Stimulated activated CD4-positive, alpha-beta T cell treated with anti-CD3 and anti-CD28 coated beads, Interleukin-2, amount 100 ng/mL, for 24 hours (primary cell): ENCODE measurements around the gene ZNF426.
"Not testable (repeated sequence)": the region's sequence is repeated elsewhere in the genome, so short reads cannot be mapped to it uniquely, and the experiment has no call there.

Experiments
- DNase-seq, 2 donors: peaks; one replicate each; pipeline ENCODE4 v3.0.0-alpha.2; 2020

ZNF426 gene

DNA sequence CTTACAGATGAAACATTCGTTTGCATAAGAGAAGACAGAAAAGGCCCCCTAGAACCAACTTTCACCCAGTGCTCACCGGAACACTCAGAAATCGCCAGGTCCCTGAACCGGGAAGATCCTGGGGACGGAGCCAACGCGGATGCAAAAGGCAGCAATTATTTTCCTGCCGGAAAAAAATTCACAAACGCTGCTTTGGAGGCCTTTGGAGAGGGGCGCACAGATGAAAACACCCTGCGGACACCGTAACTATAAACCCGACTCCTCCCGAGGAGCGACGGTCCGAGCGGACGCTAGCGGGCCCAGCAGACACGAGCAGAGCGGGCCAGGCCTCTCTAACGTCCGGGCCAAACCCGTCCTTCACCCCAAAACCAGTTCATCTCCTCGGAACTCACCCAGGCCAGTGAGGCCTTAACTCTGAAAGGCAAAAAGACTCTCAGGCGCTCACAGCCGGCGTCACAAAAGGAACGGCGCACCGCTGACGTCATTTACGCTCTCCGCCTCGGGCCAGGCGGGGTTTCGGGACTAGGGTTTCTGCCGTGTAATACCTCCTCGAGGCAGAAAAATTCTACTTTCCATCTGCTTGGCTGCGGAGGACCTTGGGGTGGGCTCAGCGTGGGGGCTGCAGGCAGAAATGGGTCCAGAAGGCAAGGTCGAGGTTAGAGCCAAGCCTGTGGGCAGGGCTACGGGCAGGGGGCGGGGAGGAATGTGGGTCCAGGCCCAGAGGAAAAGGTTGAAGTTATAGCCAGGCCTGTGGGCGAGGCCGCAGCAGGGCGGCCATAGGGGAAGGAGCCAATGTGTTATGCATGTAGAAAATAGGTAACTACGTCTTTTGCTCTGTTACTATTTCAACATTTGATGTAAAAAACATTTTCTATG is at the start of gene ZNF426:
Gene ZNF426 (minus strand): TSS at position 463 of the 876 bp plus-strand sequence. CDS start 2,413 bp downstream, outside the sequence.
- DNase-seq = peak; percentile 85 to 88

GRCh38 chr19:9586764-9587163 is 48.3 kb upstream of the ZNF426 start:
- peak; percentile 79 to 83 for DNase-seq

- peak; percentile 84 to 89 for DNase-seq
These were observed 45.8 kb upstream of the ZNF426 start, which contains the start of gene ZNF121 for GRCh38 chr19:9584073-9584833. ZNF121 (minus strand) TSS chr19:9584504; CDS start chr19:9568097, 16,407 bp downstream.

DNA sequence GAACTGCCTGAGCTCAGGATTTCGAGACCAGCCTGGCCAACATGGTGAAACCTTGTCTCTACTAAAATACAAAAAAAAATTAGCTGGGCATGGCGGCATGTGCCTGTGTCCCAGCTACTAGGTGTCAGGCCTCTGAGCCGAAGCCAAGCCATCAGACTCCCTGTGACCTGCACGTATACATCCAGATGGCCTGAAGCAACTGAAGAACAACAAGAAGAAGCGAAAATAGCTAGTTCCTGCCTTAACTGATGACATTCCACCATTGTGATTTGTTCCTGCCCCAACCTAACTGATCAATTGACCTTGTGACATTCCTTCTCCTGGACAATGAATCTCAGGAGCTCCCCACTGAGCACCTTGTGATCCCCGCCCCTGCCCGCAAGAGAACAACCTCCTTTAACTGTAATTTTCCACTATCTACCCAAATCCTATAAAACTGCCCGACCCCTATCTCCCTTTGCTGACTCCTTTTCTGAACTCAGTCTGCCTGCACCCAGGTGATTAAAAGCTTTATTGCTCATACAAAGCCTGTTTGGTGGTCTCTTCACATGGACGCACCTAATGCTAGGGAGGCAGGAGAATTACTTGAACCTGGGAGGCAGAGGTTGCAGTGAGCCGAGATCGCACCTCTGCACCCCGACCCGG is 43.8 kb upstream of the ZNF426 start:
- DNase-seq = not testable (repeated sequence)

- no peak for DNase-seq
These were observed 42.3 kb upstream of the ZNF426 start for GRCh38 chr19:9580728-9581127.

DNA sequence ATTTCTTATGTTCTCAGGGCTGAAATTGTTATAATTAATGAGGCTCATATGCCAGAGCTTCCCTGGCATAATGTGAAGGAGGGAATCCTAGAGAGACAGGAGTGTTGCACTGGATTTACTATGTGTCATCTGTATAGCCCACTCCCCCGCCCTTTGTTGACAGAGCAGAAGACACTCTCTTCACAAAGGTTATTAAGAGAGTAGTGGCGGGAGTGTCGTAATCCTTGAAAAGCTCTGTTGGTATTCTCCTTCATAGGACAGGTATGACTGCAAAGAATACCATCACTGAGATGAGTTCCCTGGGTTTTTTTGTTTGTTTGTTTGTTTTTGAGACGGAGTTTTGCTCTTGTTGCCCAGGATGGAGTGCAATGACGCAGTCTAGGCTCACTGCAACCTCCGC is 31.8 kb upstream of the ZNF426 start:
- DNase-seq = no peak

DNA sequence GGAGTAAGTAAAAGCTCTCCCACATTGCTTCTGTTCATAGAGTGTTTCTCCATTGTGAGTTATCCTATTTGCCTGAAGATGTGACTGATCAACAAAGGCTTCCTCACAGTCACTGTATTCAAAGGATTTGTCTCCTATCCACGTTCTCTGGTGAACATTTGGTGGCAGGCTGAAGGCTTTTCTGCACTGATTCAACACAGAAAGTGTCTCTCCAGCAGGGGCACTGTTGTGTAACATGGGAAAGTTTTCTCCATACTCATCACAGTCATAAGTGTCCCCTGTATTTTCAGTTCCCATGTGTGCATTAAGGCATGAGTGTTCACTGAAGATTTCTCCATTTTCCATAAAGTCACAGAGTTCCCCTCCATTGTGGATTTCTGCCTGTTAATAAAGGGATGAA is 28.3 kb upstream of the ZNF426 start:
- no peak for DNase-seq

DNA sequence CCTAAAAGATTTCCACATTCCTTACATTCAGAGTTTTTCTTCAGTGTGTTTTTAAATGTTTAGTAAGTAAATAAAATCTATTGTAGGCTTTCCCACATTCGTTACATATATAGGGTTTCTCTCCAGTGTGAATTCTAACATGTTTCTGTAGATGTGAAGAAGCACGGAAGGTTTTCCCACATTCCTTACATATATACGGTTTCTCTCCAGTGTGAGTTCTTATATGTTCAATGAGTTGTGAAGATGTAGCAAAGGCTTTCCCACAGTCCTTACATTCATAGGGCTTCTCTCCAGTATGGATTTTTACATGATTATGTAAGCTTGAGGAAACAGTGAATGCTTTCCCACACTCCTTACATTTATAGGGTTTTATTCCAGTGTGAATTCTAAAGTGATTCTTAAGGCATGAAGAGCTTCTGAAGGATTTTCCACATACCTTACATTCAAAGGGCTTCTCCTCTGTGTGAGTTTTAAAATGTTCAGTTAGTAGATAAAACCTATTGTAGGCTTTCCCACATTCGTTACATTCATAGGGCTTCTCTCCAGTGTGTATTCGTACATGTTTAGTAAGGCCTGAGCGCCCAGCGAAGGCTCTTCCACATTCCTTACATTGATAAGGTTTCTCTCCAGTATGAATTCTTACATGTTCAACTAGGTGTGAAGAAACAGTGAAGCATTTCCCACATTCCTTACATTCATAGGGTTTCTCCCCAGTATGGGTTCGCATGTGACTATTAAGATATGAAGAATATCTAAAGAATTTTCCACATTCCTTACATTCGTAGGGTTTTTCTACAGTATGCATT is 27.7 kb upstream of the ZNF426 start:
- DNase-seq = no peak

- DNase-seq = no peak
These were observed 14.3 kb upstream of the ZNF426 start for GRCh38 chr19:9552536-9553274.

- no peak for DNase-seq
These were observed 9.4 kb upstream of the ZNF426 start for GRCh38 chr19:9547870-9548269.

DNA sequence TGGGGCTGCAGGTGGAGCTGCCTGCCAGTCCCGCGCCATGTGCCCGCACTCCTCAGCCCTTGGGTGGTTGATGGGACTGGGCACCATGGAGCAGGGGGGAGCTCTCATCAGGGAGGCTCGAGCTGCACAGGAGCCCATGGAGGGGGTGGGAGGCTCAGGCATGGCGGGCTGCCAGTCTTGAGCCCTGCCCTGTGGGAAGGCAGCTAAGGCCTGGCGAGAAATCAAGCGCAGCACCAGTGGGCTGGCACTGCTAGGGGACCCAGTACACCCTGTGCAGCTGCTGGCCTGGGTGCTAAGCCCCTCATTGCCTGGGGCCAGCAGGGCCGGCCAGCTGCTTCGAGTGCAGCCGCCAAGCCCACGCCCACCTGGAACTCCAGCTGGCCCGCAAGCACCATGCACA is 2.8 kb upstream of the ZNF426 start:
- not testable (repeated sequence) for DNase-seq

GRCh38 chr19:9539921-9540320 is 1.5 kb upstream of the ZNF426 start:
- DNase-seq = not testable (repeated sequence)

- DNase-seq = not testable (repeated sequence)
These were observed 756 bp upstream of the ZNF426 start for GRCh38 chr19:9539201-9539600.

GRCh38 chr19:9535934-9536333 is 2.5 kb downstream of the ZNF426 start:
- DNase-seq = no peak

DNA sequence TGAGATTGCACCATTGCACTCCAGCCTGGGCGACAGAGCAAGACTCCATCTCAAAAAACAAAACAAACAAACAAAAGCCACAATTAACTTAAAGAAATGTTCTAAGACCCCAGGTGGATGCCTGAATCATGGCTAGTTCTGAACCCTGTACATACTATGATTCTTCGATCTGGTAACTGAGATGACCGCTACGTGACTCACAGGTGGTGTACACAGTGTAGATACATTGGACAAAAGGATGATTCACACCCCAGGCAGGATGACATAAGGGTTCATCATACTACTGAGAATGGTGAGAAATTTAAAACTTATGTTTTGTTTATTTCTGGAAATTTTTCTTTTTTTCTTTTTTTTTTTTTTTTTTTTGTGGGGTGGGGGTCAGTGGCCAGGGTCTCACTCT is 6.5 kb downstream of the ZNF426 start:
- DNase-seq = no peak

GRCh38 chr19:9528757-9529336 is 9.6 kb downstream of the ZNF426 start:
- no peak for DNase-seq

- no peak for DNase-seq
These were observed 14.5 kb downstream of the ZNF426 start for GRCh38 chr19:9523885-9524474.

- DNase-seq = no peak
These were observed 31.2 kb downstream of the ZNF426 start for GRCh38 chr19:9507285-9507684.

GRCh38 chr19:9500796-9501195 is 37.6 kb downstream of the ZNF426 start:
- no peak for DNase-seq

DNA sequence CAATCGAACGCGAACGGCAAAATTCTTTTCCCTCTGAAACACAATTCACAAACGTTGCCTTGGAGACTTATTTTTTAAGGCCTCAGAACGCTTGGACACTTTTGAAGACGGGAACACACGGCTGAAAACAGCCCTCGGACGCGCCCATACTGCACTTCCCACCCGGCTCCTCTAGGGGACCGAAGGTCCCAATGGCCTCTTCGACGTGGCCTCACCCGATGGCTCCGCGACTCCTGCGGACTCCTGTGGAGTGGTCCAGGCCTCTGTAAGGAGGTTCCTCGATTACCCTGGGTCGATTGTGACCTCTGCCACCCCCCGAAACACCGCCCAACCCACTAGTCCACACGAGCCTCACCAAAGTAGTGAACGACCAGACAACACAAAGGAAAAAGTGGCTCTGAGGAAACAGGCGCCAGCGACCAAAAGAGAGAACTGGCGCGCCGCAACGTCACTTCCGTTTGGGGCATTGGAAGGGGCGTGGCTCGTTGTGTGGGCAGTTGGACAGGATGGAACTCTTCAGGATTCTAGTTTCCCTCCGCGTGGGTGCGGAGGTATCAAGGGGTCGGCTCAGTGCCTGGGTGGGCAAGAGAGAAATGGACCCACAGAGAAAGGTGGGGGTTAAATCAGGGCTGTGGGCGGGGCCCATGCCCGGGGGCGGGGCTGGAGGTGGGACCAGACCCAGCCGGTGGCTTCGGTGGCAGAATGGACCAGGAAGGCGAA is 40.1 kb downstream of the ZNF426 start, which contains the start of gene ZNF560:
Gene ZNF560 (minus strand): TSS at position 434 of the 720 bp plus-strand sequence. CDS start 23,303 bp downstream, outside the sequence.
- DNase-seq = peak in 1 of 2 donors; percentile 20
